T-helper 1 cell (primary cell): ENCODE data around the gene KCNC4.

Source experiments
- DNase-seq, 5 donors: peaks; one replicate each; pipeline ENCODE4 v3.0.0-alpha.2; 2012 to 2020

Gene KCNC4

GRCh38 chr1:110212169-110213142 lies 2.3 kb downstream of the KCNC4 start:
- no peak for DNase-seq

- DNase-seq: no peak
Observed at GRCh38 chr1:110213143-110213540, 3.0 kb downstream of the KCNC4 start.

- DNase-seq: no peak
Observed at GRCh38 chr1:110214454-110215404, 4.6 kb downstream of the KCNC4 start.

- no peak for DNase-seq
Observed at GRCh38 chr1:110215621-110216515, 5.8 kb downstream of the KCNC4 start.

DNA sequence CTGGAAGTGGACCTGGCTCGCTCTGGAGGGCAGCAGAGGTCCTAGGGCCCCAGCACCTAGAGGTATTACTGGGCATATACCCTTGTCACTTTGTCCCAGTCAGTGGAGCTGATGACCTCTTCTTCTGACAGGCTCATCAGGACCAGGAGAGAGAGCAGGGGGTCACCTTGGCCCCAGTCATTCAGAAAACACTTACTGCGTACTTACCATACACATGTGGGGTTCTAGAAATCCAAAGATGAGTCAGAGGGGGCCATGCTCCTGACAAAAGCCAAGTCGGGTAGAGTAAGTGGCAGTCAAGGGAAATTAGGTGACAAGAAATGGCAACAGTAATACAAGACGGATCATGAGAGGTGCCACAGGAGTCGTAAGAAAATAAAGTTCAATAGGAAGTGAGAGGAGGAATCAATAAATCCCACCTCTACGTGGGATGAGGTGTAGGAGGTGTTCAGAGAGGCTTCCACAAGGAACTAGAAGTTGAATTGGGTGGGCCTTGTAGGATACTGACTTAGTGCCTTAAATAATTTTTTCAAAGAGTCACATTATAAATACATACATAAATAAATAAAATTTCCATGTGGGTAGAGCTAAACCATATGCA lies 6.8 kb downstream of the KCNC4 start:
- peak in 1 of 5 donors; percentile 46 for DNase-seq

GRCh38 chr1:110218137-110218536 lies 8.0 kb downstream of the KCNC4 start:
- DNase-seq: no peak

DNA sequence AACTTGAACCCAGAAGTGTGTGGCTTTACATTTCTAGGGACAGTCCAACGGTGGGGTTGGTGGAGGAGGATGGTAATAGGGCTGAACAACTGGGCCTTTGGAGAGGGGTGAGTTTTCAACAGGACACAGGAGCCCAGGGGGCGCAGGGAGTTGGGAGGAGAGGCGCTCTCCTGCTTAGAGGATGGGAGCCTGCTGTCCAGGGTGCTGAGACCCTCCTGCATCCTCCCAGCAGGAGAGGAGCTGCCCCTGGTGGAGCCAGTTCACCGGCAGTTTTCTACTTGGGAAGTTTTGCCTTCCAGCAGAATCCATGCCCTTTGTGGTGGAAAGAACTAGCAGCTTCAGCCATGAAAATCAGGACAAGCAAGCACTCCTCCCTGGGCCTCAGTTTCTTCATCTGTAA lies 8.6 kb downstream of the KCNC4 start:
- DNase-seq: no peak

DNA sequence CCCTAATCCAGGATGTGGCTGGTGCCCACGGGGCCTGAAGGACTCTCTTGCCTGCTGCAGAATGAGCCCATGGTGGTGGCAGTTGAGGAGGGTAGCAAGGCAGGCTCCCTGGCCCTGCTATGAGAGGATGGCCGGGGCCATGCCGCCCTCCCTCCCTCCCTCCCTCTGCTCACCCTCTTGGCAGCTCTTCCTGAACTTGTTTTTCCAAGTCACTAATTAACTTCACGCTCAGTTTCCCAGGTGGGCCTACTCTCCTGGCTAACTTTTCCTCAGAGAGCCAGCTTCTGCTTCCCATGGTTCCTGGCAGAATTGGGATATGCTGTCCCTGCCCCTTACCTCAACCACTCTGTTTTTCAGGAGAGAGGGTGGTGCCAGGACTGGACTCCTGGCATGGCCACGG lies 10.2 kb downstream of the KCNC4 start:
- no peak for DNase-seq

DNA sequence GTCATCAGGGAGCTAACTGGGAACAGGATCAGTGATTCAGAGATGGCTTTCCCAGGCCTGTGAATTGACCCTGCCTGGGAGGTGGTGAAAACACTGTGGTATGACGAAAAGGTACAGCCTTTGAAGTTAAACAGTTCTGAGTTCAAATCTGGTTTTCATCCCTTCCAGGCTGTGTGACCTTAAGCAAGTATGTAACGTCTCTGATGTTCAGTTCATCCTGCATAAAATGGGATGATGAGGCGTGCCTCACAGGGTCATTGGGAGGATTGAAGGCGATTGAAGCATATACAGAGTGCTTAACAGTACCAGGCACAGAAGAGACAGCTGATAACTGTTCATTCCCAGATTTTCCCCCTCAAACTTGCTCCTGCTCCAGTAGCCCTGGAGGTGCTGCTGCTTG lies 11.0 kb downstream of the KCNC4 start:
- no peak for DNase-seq

DNA sequence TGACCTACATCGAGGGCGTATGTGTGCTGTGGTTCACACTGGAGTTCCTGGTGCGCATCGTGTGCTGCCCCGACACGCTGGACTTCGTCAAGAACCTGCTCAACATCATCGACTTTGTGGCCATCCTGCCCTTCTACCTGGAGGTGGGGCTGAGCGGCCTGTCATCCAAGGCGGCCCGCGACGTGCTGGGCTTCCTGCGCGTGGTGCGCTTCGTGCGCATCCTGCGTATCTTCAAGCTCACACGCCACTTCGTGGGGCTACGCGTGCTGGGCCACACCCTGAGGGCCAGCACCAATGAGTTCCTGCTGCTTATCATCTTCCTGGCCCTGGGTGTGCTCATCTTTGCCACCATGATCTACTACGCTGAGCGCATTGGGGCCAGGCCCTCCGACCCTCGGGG lies 13.0 kb downstream of the KCNC4 start:
- no peak for DNase-seq

GRCh38 chr1:110223581-110223980 lies 13.5 kb downstream of the KCNC4 start:
- no peak for DNase-seq

GRCh38 chr1:110224240-110224995 lies 14.3 kb downstream of the KCNC4 start:
- no peak for DNase-seq

- DNase-seq: no peak
Observed at GRCh38 chr1:110225212-110225611, 15.1 kb downstream of the KCNC4 start.

DNA sequence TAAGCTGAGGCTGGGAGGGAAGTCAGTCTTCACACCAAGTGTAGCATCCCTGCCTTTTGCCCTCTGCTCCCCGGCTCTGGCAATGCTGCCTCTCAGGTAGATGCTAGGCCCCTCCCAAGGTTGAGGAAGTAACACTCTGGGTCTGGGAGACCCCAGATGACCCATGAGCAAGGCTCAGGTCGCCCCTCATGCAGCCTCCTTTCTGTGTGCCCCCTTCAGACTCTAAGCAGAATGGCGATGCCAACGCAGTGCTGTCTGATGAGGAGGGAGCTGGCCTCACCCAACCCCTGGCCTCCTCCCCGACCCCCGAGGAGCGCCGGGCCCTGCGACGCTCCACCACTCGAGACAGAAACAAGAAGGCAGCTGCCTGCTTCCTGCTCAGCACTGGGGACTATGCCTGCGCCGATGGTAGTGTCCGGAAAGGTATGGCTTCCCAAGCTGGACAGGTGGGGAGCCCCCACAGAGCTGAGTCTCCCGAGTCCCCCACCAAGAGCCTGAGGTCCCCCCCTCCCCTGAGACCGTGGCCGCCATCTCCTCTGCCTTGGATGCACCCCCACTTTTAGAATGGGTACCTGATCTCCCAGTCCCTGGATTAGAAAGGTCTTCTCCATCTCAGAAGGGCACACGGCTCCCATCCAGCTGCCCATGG lies 15.8 kb downstream of the KCNC4 start:
- no peak for DNase-seq

DNA sequence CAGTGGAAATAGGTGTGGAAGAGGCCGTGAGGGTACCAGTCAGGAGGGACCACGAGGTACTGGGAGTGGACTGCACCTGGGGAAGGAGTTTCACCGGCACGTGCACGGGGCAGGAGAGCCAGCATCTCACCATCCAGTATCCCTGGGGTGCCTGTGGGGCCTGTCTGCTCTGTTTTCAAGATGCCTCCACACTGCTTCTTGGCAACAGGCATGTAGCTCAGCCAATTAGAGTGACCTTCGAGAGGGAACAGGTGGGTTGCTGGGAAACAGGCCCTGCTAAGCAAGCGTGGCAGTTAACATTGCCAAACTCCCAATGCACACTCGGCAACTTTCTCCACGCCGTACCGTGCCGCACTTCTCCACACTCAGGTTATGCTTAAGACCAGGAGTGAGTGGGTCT lies 17.7 kb downstream of the KCNC4 start:
- no peak for DNase-seq

GRCh38 chr1:110228381-110228780 lies 18.3 kb downstream of the KCNC4 start:
- DNase-seq: no peak

DNA sequence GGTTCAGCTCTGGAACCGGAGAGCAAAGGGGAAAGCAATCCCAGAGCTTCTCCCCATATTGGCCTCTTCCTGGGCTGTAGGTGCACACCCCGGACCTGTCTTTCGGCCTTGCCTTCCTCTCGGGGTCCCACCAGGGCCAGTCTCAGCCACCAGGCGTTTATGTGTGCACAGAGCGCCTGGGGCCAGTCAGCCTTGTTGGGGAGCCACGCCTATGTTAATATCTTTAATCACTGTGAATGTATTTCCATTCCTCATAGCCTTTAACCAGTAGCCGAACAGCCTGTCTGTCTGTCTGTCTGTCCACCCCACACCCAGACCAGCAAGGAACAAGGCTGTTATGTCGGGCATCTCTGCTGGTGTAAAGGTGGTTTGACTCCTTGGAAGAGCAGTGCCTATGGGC lies 18.8 kb downstream of the KCNC4 start:
- no peak for DNase-seq

GRCh38 chr1:110229348-110230001 lies 19.4 kb downstream of the KCNC4 start:
- DNase-seq: no peak

DNA sequence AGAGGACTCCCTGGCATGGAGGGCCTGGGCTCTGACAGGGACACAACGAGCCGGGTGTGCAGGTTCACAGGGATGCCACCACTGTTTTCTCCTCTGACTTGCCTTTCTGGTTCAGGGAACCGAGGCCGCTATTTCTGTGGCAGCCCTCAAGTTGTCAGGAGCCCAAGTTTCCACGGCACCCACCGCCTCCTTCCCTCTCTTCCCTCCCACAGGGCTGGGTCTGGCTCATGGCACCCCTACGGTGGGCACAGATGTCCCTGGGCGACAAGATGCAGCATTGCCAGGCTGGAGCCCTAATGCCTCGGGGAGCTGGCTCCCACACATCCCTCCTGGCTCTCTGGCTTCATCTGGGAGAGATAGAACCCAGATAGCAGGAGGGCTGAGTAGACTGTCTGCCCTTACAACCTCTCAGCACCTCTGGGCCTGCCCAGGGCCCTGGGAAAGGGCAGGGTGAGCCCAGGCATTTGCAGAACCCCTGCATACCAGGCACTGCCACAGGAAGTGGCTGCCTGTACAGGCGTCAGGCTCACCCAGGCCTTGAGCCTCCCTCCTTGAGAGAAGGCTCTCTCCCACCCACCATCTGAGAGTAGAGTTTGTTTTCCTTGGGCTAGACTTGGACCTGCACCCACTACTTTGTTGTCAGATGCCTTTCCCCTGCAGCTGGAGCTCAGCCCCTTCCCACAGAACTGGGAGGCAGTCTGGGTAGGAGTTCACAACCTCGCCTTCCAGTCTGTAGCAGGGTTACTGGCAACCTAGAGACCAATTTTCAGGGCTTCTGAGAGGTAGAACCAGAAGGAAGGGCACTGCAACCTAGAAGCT lies 20.5 kb downstream of the KCNC4 start:
- no peak for DNase-seq
